ENCODE results near the gene BRPF3. TPM values are rescaled to one million over a fixed set of nuclear protein-coding genes. Genes with fewer than 3 reads are reported as not detected.
"Not testable (repeated sequence)": the region's sequence is repeated elsewhere in the genome, so short reads cannot be mapped to it uniquely, and the experiment has no call there.

Gene BRPF3
- total RNA-seq, 1 experiment from 2014 or later, result 41.4 TPM

- no TSS peak for BruUV-seq (replicated peaks)
- Mint-ChIP-seq H3K36me3 (ENCODE audit: insufficient read depth, unreplicated experiment) (peaks cover 49% of the 10 kb centered on the region), H3K27ac (ENCODE audit: unreplicated experiment) (no peak overlapping the region), H3K9me3 (ENCODE audit: unreplicated experiment) (no peaks in the 10 kb centered on the region), H3K4me1 (ENCODE audit: low read depth, unreplicated experiment) (no peaks in the 10 kb centered on the region), H3K4me3 (ENCODE audit: unreplicated experiment) (no peak overlapping the region), H3K27me3 (ENCODE audit: insufficient read depth, unreplicated experiment) (no peaks in the 10 kb centered on the region)
- H3K9me3 ChIP-seq, result no peaks in the 10 kb centered on the region
- 0 out of 2 replicates have a peak, but pooled peaks cover 4% of the 10 kb centered on the region for H3K4me1 ChIP-seq
- DNase-seq, result no peak
- peaks cover 3% of the 10 kb centered on the region; the same call in 1 of the 2 replicates for H3K36me3 ChIP-seq (ENCODE audit: control insufficient read depth, insufficient read depth, low read length)
- ChIA-PET CTCF (no interaction called here), POLR2A (no interaction called here)
- H3K4me3 ChIP-seq (ENCODE audit: low read depth, low read length), result no peak overlapping the region
- intact Hi-C loops (cut with micrococcal nuclease; ENCODE audit: unreplicated experiment), result no loop called here
- no peak for TF ChIP-seq CTCF (IDR thresholded peaks at IDR 0.05; ENCODE audit: insufficient read depth in 1 of 2, low read depth in 1 of 2, low read length in 1 of 2, severe bottlenecking in 1 of 2, unreplicated experiment in 1 of 2)
- H3K27me3 ChIP-seq (replicated peaks; ENCODE audit: control insufficient read depth, insufficient read depth, low read length), result no peaks in the 10 kb centered on the region
These were observed 20.6 kb downstream of the BRPF3 start for GRCh38 chr6:36217188-36217587.

- Mint-ChIP-seq H3K4me1 (ENCODE audit: low read depth, unreplicated experiment) (no peaks in the 10 kb centered on the region), H3K4me3 (ENCODE audit: unreplicated experiment) (no peak overlapping the region), H3K27me3 (ENCODE audit: insufficient read depth, unreplicated experiment) (no peaks in the 10 kb centered on the region), H3K36me3 (ENCODE audit: insufficient read depth, unreplicated experiment) (peaks cover 49% of the 10 kb centered on the region), H3K27ac (ENCODE audit: unreplicated experiment) (no peak overlapping the region), H3K9me3 (ENCODE audit: unreplicated experiment) (no peaks in the 10 kb centered on the region)
- BruUV-seq (replicated peaks), result no TSS peak
- H3K4me1 ChIP-seq, result 0 out of 2 replicates have a peak, but pooled peaks cover 4% of the 10 kb centered on the region
- H3K9me3 ChIP-seq, result no peaks in the 10 kb centered on the region
- DNase-seq, result no peak
- no peaks in the 10 kb centered on the region for H3K27me3 ChIP-seq (replicated peaks; ENCODE audit: control insufficient read depth, insufficient read depth, low read length)
- no peak overlapping the region for H3K4me3 ChIP-seq (ENCODE audit: low read depth, low read length)
- intact Hi-C loops (cut with micrococcal nuclease; ENCODE audit: unreplicated experiment), result no loop called here
- CTCF ChIA-PET, result no interaction called here
- POLR2A ChIA-PET, result no interaction called here
- TF ChIP-seq CTCF (IDR thresholded peaks at IDR 0.05; ENCODE audit: insufficient read depth in 1 of 2, low read depth in 1 of 2, low read length in 1 of 2, severe bottlenecking in 1 of 2, unreplicated experiment in 1 of 2), result no peak
- peaks cover 2% of the 10 kb centered on the region; the same call in 1 of the 2 replicates for H3K36me3 ChIP-seq (ENCODE audit: control insufficient read depth, insufficient read depth, low read length)
These were observed 21.4 kb downstream of the BRPF3 start for GRCh38 chr6:36217946-36218345.

GRCh38 chr6:36218516-36218915 lies 22.0 kb downstream of the BRPF3 start:
- H3K27me3 Mint-ChIP-seq (ENCODE audit: insufficient read depth, unreplicated experiment); H3K36me3 ChIP-seq (ENCODE audit: control insufficient read depth, insufficient read depth, low read length); POLR2A ChIA-PET; H3K4me1 ChIP-seq; H3K9me3 Mint-ChIP-seq (ENCODE audit: unreplicated experiment); H3K4me3 ChIP-seq (ENCODE audit: low read depth, low read length); H3K27me3 ChIP-seq (replicated peaks; ENCODE audit: control insufficient read depth, insufficient read depth, low read length); H3K4me1 Mint-ChIP-seq (ENCODE audit: low read depth, unreplicated experiment); BruUV-seq (replicated peaks); H3K4me3 Mint-ChIP-seq (ENCODE audit: unreplicated experiment); intact Hi-C loops (cut with micrococcal nuclease; ENCODE audit: unreplicated experiment); CTCF ChIA-PET; H3K9me3 ChIP-seq; DNase-seq; H3K27ac Mint-ChIP-seq (ENCODE audit: unreplicated experiment): not testable (repeated sequence)
- H3K36me3 Mint-ChIP-seq (ENCODE audit: insufficient read depth, unreplicated experiment), result peaks cover 49% of the 10 kb centered on the region

GRCh38 chr6:36219081-36219480 lies 22.5 kb downstream of the BRPF3 start:
- H3K4me3 Mint-ChIP-seq (ENCODE audit: unreplicated experiment), result no peak overlapping the region
- no peaks in the 10 kb centered on the region for H3K4me1 Mint-ChIP-seq (ENCODE audit: low read depth, unreplicated experiment)
- H3K27me3 Mint-ChIP-seq (ENCODE audit: insufficient read depth, unreplicated experiment), result no peaks in the 10 kb centered on the region
- H3K36me3 Mint-ChIP-seq (ENCODE audit: insufficient read depth, unreplicated experiment), result peaks cover 45% of the 10 kb centered on the region
- CTCF ChIA-PET, result no interaction called here
- intact Hi-C loops (cut with micrococcal nuclease; ENCODE audit: unreplicated experiment), result no loop called here
- TF ChIP-seq CTCF (IDR thresholded peaks at IDR 0.05; ENCODE audit: insufficient read depth in 1 of 2, low read depth in 1 of 2, low read length in 1 of 2, severe bottlenecking in 1 of 2, unreplicated experiment in 1 of 2), result no peak
- DNase-seq, result no peak
- Histone ChIP-seq H3K36me3 (ENCODE audit: control insufficient read depth, insufficient read depth, low read length) (peaks cover 2% of the 10 kb centered on the region; the same call in 1 of the 2 replicates), H3K27me3 (replicated peaks; ENCODE audit: control insufficient read depth, insufficient read depth, low read length) (no peaks in the 10 kb centered on the region), H3K4me3 (ENCODE audit: low read depth, low read length) (no peak overlapping the region), H3K4me1 (0 out of 2 replicates have a peak, but pooled peaks cover 4% of the 10 kb centered on the region), H3K9me3 (no peaks in the 10 kb centered on the region)
- no peak overlapping the region for H3K27ac Mint-ChIP-seq (ENCODE audit: unreplicated experiment)
- POLR2A ChIA-PET, result no interaction called here
- H3K9me3 Mint-ChIP-seq (ENCODE audit: unreplicated experiment), result no peaks in the 10 kb centered on the region
- BruUV-seq (replicated peaks), result no TSS peak
